NCI-H69 (cell line): ENCODE measurements around the gene IL18R1.
"Not testable (repeated sequence)": the region's sequence is repeated elsewhere in the genome, so short reads cannot be mapped to it uniquely, and the experiment has no call there.

Experiments used
- DNase-seq: peaks from one replicate; lab custom pipeline; 2025; lab: John Stamatoyannopoulos, UW

The IL18R1 gene, protein sequence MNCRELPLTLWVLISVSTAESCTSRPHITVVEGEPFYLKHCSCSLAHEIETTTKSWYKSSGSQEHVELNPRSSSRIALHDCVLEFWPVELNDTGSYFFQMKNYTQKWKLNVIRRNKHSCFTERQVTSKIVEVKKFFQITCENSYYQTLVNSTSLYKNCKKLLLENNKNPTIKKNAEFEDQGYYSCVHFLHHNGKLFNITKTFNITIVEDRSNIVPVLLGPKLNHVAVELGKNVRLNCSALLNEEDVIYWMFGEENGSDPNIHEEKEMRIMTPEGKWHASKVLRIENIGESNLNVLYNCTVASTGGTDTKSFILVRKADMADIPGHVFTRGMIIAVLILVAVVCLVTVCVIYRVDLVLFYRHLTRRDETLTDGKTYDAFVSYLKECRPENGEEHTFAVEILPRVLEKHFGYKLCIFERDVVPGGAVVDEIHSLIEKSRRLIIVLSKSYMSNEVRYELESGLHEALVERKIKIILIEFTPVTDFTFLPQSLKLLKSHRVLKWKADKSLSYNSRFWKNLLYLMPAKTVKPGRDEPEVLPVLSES

DNA sequence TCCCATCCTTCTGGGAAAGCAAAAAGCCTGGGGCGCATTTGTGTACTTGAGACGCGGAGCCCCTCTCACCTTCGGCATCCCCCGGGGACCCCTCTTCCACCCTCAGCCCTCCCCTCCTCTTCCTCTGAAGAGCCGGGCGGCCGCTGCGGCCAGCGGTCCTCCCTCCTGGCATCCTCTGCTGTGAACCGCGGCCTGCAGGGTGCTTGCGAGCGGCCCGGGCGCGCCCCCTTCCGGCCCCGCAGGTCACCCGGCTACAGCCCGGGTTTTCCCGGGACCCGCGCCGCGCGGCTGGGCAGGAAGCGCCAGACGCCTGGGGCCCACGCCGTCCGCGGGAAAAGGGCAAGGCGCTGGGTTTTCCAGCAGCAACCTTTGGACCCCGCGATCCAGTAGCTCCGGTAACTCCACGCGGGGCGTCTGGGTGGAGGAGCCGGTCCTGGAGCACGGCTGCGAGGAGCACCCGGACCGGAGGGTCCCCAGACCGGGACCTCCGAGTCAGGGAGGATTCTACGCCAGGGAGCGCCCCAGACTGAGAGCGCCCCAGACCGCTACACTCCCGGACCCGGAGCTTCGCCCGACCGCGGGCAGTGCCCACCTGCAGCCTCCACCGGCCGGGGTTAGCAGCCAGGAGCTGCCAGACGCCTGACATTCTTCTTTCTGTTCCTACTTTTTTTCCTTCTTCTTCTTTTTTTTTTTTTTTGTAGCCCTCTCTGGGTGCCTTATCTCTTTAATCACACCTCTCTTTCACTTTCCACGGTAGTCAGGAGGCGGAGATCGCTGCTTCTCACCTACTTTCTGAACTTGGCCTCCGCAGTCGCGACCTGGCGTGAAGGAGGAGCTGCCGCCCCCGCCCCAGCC is at the start of gene IL18R1:
Gene IL18R1, plus strand, starts transcription at position 271 of the 855 bp plus-strand sequence. CDS start 6,865 bp downstream, outside the sequence.
- DNase-seq = peak; percentile 49

DNA sequence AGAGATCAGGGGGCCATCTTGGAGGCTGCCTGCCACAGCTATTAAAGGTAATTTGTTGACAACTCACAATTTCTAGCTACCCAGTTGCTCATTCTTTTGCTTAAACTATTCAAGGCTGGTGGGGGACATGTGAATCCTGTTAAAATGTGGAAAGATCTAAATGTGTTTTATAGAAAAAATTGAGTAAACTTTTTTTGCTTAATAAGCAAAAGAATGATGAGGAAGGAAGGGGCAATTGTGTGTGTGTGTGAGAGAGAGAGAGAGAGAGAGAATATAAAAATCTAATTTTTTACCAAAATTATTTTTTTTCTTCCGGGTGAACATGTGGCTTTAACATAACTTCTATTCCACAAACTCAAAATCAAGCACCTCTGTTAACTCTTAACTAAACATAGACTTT is 49.5 kb upstream of the IL18R1 start:
- no peak for DNase-seq

DNA sequence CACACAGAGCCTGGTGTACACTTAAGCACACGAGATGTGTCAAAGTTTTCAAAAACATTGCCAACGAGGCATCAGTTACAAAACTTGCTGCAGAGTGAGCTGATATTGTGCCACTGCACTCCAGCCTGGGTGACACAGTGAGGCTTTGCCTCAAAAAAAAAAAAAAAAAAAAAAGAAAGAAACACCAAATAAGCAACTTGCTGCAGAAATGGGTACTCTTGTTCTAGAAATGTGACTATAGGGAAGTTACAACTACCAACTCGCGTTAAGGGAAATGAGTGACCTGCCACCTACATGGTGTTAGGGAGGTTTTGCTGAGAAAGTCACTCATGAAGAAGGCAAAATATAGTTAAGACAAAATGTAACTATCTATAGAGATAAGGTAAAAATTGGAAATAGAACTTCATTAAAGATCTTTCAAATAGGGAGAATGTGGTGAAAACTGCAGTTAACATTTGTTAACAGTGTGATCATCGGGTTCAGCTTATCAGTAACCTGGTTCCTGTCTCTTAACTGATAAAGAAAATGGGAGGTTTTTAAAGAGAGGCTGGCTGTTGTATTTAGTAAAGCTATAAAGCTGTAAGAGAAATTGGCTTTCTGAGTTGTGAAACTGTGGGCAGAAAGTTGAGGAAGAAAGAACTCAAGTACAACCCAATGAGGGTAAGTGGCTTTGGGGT is 44.5 kb upstream of the IL18R1 start, which contains the start of gene IL1RL1:
Gene IL1RL1, plus strand, starts transcription at position 600 of the 677 bp plus-strand sequence. CDS start 26,702 bp downstream, outside the sequence.
- DNase-seq = no peak

DNA sequence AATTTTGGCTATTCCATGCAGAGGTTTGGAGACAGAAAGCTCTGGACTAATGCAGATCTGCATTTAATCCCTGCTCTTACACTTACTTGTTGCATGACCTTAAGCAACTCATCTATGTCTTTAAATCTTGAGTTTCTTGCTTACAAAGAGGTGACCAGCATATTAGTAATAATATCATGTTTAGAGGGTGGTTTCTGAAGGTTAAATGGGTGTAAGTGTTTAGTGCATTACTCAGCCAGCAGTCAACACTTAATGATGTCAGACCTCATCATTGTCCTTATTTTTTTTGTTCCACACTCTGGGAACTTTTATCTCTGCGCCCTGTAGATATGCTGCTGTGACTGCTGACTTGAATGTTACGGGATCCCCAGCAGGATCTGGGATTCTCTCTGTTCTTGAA is 42.6 kb upstream of the IL18R1 start:
- DNase-seq = no peak

DNA sequence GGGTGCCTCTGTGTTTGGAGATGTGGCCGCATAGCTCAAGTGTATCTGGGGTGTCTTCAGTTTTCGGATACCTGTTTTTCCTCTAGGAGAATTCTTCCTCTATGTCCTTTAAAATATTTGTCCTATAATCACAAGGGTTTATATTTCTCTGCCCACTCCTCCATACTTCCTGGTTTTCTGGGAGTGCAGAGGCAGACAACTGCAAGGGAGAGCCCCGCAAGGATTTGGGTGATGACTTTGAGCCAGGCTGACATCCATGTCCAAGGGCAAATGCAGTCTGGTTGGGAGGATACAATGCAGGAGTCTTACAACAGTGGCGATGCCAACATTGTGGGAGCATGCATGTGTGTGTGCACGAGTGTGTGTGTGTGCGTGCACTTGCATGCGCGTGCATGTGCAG is 42.1 kb upstream of the IL18R1 start:
- no peak for DNase-seq

DNA sequence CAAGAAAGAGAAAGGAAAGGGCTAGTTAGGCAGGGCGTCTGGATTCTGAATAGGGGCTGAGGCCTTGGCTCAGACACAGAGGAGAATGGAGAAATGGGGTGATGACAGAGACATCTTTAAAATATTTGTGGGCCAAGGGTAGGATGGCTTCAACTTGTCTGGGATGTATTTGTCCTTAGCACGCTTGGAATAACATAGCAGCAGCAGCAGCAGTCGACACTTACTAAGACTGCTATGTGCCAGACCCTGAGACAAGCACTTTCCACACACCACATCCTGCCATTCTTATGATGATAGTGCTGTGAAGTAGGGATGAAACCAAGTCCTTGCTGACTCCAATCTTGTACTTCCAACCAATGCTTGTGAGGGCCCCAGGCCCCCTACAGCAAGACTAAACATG is 41.6 kb upstream of the IL18R1 start:
- DNase-seq = no peak

DNA sequence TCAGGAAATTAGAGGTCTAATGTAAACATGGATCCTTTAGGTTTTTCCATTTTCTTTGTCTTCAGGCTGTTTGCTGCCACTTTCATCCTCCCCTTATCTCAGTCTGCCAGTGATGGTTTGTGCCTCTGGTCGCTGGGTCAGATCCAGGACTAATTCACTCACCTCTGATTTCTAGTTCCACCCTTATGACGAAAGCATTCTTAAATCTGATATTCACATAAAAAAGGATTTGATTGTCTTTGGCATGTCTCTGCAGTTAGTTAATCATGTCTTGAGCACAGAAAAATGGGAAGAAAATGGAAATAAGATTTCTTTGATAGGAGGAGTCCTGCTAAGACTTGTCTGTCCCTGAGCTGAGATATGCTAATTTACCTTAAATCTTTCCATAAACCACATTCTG is 39.7 kb upstream of the IL18R1 start:
- no peak for DNase-seq

DNA sequence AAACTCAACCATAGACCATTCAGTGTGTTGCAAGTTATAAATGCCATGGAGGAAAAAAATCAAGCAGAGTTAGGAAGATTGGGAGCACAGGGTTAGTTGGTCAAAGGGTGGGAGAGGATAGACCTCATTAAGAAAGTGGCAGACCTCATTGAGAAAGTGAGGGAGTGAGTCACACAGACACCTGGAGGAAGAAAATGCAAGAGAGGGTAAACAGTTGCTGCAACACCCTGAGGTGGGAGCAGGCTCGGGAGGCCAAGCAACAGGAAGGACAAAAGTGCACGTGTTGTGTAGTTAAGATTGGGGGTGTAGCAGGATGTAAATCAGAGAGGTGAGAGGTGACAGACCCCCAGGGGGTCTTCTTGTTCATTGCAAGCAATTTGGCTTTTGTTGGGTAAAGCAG is 37.9 kb upstream of the IL18R1 start:
- no peak for DNase-seq

DNA sequence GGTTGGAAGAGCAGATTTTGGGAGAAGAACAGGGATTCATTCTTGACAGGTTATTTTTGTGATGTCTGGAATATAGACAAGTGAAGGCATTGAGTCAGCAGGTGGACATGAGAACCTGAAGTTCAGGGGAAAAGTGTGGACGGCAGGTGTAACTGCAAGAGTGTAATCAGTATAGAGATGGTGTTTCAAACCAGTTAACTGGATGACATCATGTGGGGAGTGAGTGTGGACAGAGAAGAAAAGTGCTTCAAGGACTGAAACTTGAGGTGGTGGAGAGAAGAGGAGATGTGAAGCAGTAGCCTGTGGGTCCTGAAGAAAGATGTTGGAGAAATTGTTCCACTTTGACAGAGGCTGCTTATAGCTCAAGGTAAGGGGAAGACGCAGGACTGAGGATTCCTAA is 37.2 kb upstream of the IL18R1 start:
- DNase-seq = no peak

DNA sequence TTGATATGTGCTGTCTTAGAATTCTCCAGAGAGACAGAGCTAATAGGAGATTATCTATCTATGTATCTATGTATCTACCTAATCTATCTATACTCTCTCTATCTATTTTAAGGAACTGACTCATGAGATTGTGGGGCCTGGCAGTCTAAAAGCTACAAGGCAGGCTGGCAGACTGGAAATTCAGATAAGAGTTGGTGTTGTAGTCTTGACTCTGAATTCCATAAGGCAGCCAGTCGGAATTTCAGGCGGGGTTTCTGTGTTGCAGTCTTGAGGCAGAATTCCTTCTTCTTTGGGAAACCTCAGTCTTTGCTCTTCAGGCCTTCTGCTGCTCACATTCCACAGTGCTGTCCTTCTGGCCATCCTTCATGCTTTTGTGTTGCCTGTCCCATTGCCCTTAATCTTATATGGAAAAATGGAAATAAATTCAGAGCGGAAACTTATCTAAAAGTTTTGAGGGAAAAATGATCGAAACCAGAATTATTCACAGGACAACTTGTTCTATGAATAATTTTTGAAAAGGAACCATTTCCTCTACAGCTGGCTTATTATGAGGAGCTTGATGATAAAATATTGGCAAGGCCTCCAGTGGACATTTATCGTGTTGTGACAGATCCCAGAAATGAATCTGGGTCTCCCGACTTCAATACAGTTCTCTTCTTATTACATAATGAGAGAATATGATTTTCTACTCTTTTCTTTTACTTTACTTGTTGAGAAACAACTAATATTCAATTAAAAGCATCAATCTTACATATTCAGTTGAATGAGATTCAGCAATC is 33.5 kb upstream of the IL18R1 start:
- no peak for DNase-seq

DNA sequence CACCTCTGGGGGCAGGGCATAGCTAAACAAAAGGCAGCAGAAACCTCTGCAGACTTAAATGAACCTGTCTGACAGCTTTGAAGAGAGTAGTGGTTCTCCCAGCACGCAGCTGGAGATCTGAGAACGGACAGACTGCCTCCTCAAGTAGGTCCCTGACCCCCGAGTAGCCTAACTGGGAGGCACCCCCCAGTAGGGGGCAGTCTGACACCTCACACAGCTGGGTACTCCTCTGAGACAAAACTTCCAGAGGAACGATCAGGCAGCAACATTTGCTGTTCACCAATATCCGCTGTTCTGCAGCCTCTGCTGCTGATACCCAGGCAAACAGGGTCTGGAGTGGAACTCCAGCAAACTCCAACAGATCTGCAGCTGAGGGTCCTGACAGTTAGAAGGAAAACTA is 30.7 kb upstream of the IL18R1 start:
- not testable (repeated sequence) for DNase-seq

DNA sequence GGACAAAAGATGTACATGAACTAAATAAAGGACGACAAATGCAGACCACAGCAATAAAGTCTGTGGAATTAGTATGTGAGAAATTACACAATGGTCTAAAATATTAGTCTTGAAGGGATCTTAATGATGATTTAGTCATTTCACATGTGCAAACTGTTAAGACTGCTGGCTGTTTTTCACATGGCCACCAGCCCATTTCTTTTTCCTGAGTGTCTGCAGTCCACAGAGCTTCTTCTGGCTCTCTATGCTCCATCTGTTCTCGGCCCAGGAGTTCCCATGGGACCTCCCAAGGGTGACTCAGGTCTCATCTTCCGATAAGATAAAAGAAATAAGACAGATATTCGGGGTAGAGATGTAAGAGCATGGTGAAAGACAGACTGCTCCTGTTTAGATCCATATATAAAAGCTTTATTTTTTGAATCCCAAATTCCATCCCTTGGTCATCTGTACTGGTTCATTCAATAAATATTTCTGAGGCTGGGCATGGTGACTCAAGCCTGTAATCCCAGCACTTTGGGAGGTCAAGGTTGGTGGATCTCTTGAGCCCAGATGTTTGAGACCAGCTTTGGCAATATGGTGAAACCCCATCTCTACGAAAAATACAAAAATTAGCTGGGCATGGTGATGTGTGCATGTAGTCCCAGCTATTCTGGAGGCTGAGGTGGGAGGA is 24.1 kb upstream of the IL18R1 start:
- DNase-seq = no peak

DNA sequence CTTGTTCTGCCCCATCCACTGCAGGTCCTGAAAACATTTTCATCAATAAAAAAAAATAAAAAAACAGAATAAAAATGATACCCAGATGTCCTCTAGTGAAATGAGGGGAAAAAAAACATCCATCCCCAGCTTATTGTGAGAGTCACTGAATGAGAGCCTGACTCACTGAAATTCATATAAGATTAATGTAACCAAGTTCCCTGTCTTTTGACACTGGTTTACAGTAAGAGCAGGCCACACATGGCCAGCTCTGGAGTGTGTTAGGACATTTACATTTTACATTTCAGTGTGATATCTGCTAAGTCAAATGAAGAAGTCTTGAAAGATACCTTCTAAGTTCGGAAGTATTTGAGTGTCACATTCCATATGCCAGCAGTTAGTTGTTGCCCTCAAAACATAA is 21.1 kb upstream of the IL18R1 start:
- no peak for DNase-seq

DNA sequence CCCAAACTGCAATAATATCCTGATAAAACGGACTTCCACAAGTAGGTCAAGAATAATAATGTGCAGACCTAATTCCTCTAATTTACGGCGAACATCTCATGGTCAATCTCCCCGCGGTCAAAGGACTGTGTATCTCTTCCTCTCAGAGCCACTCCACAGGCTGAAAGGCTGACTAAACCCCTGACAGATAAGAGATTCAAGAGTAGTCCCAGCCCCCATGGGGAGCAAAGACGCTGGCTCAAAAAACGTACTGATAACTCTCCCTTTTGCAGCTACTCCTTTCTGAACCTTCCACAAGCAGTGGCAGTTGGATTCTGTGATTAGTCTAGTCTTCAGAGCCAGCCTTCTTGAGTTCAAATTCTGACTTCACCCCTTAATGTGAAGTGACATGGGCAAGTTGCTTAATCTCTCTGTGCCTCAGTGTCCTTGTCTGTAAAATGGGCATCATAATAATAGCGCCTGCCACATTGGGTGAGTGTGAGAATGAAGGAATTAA is 19.7 kb upstream of the IL18R1 start:
- DNase-seq = no peak

DNA sequence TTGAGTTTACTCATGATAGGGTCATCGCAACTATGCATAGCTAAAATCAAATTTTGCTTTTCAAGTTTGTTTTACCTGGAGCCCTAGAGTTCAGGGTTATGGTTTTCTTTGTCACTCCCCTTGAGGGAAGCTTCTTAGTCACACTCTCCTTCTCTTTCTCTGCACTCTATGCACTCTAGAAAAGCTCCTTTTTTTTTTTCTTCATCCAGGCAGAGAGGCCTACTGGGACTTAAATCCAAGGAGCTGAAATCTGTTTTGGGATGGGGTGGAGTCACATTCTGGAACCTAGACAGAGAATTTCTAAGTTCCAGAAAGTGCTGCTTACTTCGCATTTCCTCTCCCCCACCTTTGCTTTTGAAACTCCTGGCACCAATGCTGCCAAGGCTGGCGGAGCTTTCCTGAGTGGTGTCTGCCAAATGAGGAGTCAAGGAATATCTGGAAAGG is 19.1 kb upstream of the IL18R1 start:
- DNase-seq = no peak

DNA sequence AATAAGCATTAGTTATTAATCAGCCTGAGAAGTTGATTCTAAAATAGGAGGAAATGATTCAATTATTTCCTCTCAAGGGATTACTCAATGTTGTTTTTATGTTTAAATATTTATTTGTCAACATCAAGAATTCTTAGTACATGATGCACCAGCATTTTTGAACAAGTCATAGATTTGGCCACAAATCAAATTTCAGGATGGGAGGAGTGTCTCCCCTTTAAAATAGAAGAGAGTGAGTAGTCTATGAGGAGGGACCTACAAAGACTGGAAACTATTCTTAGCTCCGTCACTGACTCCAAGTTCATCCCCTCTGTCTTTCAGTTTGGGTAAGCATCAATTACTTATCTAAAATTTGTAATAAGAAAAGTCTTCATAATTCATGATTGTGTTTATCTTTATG is 18.6 kb upstream of the IL18R1 start:
- DNase-seq = no peak

DNA sequence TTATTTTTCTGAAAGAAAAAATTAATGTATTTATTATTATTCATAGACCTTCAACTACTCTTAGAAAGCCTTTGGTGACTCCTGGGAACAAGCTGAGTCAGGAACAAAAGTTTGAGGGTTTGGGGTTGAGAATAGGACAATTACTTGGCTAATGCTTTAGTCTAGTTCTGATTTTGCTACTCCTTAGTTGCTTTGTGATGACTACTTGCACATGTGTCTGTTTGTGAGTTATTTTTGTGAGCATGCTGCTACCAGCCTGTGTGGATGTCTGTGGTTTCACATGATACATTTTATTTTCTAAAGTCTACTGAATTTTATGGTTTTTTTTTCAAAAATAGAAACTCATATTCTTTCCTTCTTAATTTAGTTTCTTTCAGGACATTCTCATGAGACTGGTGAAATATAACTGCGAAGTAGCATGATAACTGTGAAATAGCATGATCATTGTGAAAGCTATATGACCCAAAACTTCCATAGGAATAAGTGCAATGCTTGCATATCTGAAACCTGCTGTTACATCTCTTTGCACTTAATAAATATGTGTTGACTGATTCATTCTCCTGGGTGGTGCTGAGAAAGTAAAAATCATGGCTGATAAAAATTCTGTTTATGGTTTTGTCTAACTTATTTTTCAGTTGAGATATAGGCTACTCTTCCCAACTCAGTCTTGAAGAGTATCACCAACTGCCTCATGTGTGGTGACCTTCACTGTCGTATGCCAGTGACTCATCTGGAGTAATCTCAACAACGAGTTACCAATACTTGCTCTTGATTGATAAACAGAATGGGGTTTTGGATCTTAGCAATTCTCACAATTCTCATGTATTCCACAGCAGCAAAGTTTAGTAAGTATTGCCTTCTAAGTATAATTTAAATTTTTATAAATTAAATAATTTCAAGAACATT is 17.9 kb upstream of the IL18R1 start:
- DNase-seq = no peak

DNA sequence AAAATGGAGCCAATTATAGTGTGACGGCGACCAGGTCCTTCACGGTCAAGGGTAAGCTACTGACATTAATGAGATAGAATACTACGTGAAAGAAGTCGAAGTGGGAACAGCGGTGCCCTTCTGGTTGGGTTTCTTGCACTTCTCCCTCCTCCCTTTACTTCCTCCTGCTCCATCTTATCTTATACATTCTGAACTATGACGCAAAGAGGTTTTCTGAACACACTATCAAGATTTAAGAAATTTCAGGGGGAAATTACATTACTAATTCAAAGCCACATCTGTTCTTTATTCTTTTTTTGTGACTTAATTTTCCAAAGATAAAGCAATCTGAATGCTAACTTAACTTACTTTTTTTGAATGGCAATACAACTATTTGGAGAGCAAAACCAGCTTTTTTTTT is 14.8 kb upstream of the IL18R1 start:
- no peak for DNase-seq

DNA sequence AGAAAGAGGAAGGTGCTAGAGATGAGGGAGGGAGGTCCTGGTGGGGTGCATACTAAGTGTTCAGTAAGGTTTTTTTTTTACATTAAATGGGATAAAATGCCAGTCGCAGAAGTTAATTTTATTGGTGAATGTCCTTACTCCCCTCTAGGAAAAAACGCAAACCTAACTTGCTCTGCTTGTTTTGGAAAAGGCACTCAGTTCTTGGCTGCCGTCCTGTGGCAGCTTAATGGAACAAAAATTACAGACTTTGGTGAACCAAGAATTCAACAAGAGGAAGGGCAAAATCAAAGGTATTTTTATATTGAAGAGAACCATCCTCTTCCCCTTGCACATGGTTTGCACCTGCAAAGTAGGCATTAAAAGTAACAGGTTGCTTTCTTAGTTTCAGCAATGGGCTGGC is 12.7 kb upstream of the IL18R1 start:
- no peak for DNase-seq

DNA sequence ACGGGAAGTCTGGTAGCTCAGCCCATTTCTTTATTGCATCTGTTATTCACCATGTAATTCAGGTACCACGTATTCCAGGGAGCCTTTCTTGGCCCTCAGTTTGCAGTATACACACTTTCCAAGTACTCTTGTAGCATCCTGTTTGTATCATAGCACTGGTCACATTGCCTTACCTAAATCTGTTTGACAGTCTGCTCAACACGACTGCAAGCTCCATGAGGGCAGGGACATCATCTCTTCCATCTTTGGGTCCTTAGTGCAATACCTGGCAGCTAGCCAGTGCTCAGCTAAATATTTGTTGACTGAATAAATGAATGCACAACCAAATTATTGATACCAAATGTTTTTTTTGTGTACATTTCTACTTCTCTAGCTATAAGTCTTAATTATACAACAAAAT is 11.2 kb upstream of the IL18R1 start:
- DNase-seq = no peak
